HepG2 (cell line): ENCODE measurements around the gene SYPL2. TPM values are rescaled to one million over a fixed set of nuclear protein-coding genes. Genes with fewer than 3 reads are reported as not detected.
A peak's percentile ranks its signal among the peaks of the same experiment; 100 is the strongest.

Experiments used
- CCDC6 ChIP-seq: sonication (generic); formaldehyde crosslinking; IDR thresholded peaks from 2 replicates; pipeline ENCODE4 v1.8.1; 2022; ENCODE audit warnings: mild to moderate bottlenecking, missing genetic modification reagents, moderate library complexity
- FLYWCH1 ChIP-seq: sonication (generic); formaldehyde crosslinking; IDR thresholded peaks from 2 replicates; pipeline ENCODE4 v1.8.1; 2023; ENCODE audit warnings: mild to moderate bottlenecking, missing genetic modification reagents
- FOXA1 ChIP-seq, 2 experiments: fragments of 450-650 bp in 1 of 2; sonication (generic) in 1 of 2; formaldehyde crosslinking in 1 of 2; IDR thresholded peaks; 2 replicates each; pipeline versions ENCODE4 v1.4.0 to v1.6.1; 2016 to 2020; ENCODE audit warnings: missing genetic modification reagents in 1 of 2
- FOXC1 ChIP-seq: sonication (generic); formaldehyde crosslinking; IDR thresholded peaks from 2 replicates; pipeline ENCODE4 v1.8.0; 2022; ENCODE audit warnings: mild to moderate bottlenecking, missing genetic modification reagents, borderline replicate concordance
- FOXO4 ChIP-seq: sonication (generic); formaldehyde crosslinking; conservative IDR thresholded peaks from 2 replicates; pipeline ENCODE4 v1.8.1; 2023; ENCODE audit warnings: missing genetic modification reagents
- HNRNPH1 ChIP-seq: fragments of 200-400 bp; formaldehyde crosslinking; optimal IDR thresholded peaks from 2 replicates; pipeline ENCODE3; 2017; ENCODE audit warnings: mild to moderate bottlenecking, low read depth, low read length
- HNRNPLL ChIP-seq: fragments of 200-400 bp; formaldehyde crosslinking; IDR thresholded peaks from 2 replicates; pipeline ENCODE4 v1.6.1; 2017; ENCODE audit warnings: mild to moderate bottlenecking, low read depth, low read length; ENCODE audit not compliant: poor library complexity, severe bottlenecking
- ISL2 ChIP-seq: sonication (generic); formaldehyde crosslinking; IDR thresholded peaks from 2 replicates; pipeline ENCODE4 v1.5.0; 2020; ENCODE audit warnings: missing genetic modification reagents
- KAT2B ChIP-seq: fragments of 150-350 bp; IDR thresholded peaks from 2 replicates; pipeline ENCODE4 v1.6.1; 2014; ENCODE audit warnings: low read depth, low read length, borderline replicate concordance
- KLF15 ChIP-seq: sonication (generic); formaldehyde crosslinking; IDR thresholded peaks from 2 replicates; pipeline ENCODE4 v1.8.1; 2023; ENCODE audit warnings: borderline replicate concordance, mild to moderate bottlenecking, inconsistent platforms, missing genetic modification reagents, mixed read lengths
- MZF1 ChIP-seq: sonication (generic); formaldehyde crosslinking; IDR thresholded peaks from 2 replicates; pipeline ENCODE4 v1.8.1; 2023; ENCODE audit warnings: mild to moderate bottlenecking, missing genetic modification reagents, borderline replicate concordance
- RBAK ChIP-seq: sonication (generic); formaldehyde crosslinking; IDR thresholded peaks from 2 replicates; pipeline ENCODE4 v1.5.1; 2020; ENCODE audit warnings: mild to moderate bottlenecking, missing genetic modification reagents
- RNF2 ChIP-seq: fragments of 450-650 bp; conservative IDR thresholded peaks from 2 replicates; pipeline ENCODE4 v1.6.1; 2016; ENCODE audit warnings: low read depth
- SIX1 ChIP-seq: sonication (generic); formaldehyde crosslinking; IDR thresholded peaks from 2 replicates; pipeline ENCODE4 v1.4.0; 2020; ENCODE audit warnings: missing genetic modification reagents, borderline replicate concordance
- TCF12 ChIP-seq, 2 experiments: fragments of 450-650 bp in 1 of 2; sonication (generic) in 1 of 2; formaldehyde crosslinking in 1 of 2; IDR thresholded peaks; 2 replicates each; pipeline versions ENCODE4 v1.6.1 to v1.8.0; 2017 to 2022; ENCODE audit warnings: antibody characterized with exemption in 1 of 2, mild to moderate bottlenecking in 1 of 2, missing genetic modification reagents in 1 of 2, moderate library complexity in 1 of 2
- TEAD3 ChIP-seq: optimal IDR thresholded peaks from 2 replicates; pipeline ENCODE3; 2016; ENCODE audit warnings: borderline replicate concordance
- ZFP90 ChIP-seq: sonication (generic); formaldehyde crosslinking; IDR thresholded peaks from 2 replicates; pipeline ENCODE4 v1.8.0; 2022; ENCODE audit warnings: missing genetic modification reagents, mild to moderate bottlenecking, inconsistent platforms, borderline replicate concordance
- ZNF224 ChIP-seq: sonication (generic); formaldehyde crosslinking; IDR thresholded peaks from 2 replicates; pipeline ENCODE4 v1.5.0; 2020; ENCODE audit warnings: mild to moderate bottlenecking, missing genetic modification reagents
- ZNF230 ChIP-seq: sonication (generic); formaldehyde crosslinking; IDR thresholded peaks from 2 replicates; pipeline ENCODE4 v1.4.0; 2020; ENCODE audit warnings: mild to moderate bottlenecking, missing genetic modification reagents
- ZNF260 ChIP-seq: sonication (generic); formaldehyde crosslinking; IDR thresholded peaks from 2 replicates; pipeline ENCODE4 v1.4.0; 2020; ENCODE audit warnings: missing genetic modification reagents, low read depth, mild to moderate bottlenecking, borderline replicate concordance
- ZNF414 ChIP-seq: sonication (generic); formaldehyde crosslinking; IDR thresholded peaks from 2 replicates; pipeline ENCODE4 v1.5.0; 2020; ENCODE audit warnings: missing genetic modification reagents
- ZNF512 ChIP-seq: sonication (generic); formaldehyde crosslinking; IDR thresholded peaks from 2 replicates; pipeline ENCODE4 v1.4.0; 2020; ENCODE audit warnings: mild to moderate bottlenecking, missing genetic modification reagents
- ZNF740 ChIP-seq: sonication (generic); formaldehyde crosslinking; IDR thresholded peaks from 2 replicates; pipeline ENCODE4 v1.4.0; 2020; ENCODE audit warnings: missing genetic modification reagents
- ZSCAN21 ChIP-seq: sonication (generic); formaldehyde crosslinking; IDR thresholded peaks from 2 replicates; pipeline ENCODE4 v1.8.0; 2022; ENCODE audit warnings: mild to moderate bottlenecking, missing genetic modification reagents, moderate library complexity, borderline replicate concordance
- polyA plus RNA-seq, 8 experiments: library from polyadenylated mRNA; depleted of rRNA in 3 of 8; stranded (reverse) in 7 of 8; unstranded in 1 of 8; fragments of >200 nt; fragmentation: Illumina TruSeq in 4 of 8; extraction: Trizol in 4 of 8; gene quantifications; 2 replicates each; pipeline versions ENCODE4 v1.2.1 to v1.2.3, GENCODE V29; 2011 to 2016; ENCODE audit warnings: low read depth in 4 of 8, missing spikeins in 1 of 8, mixed read lengths in 1 of 8; ENCODE audit not compliant: insufficient read depth in 1 of 8
- total RNA-seq, 5 experiments: library from RNA; depleted of rRNA; stranded (reverse); fragments of >200 nt; fragmentation: Illumina TruSeq; extraction: Trizol; gene quantifications; 2 replicates each; pipeline ENCODE4 v1.2.3, GENCODE V29; 2016; ENCODE audit warnings: low read depth in 1 of 5

The SYPL2 gene
- total and polyA plus RNA-seq, 2 of the 13 experiments (the other 11 are each of a cell fraction or from before 2014, with no cell fraction given): 0.17 to 0.24 TPM

GRCh38 chr1:109426281-109427170 lies 39.8 kb upstream of the SYPL2 start, which contains the start of gene PSMA5 (continued):
- TF ChIP-seq ZNF414 (CRISPR knock-in tag) (no peak), ZNF224 (CRISPR knock-in tag) (peak; percentile 78; the same call in 1 of the 2 replicates), CCDC6 (CRISPR knock-in tag) (0 out of 2 replicates have a peak, but pooled peaks have one; percentile 28), HNRNPLL (peak; percentile 88), MZF1 (no peak), ZNF230 (CRISPR knock-in tag) (no peak; the same call in 1 of the 2 replicates), RNF2 (peak; percentile 91), KLF15 (0 out of 2 replicates have a peak, but pooled peaks have one; percentile 39), ZFP90 (CRISPR knock-in tag) (peak; percentile 77; the same call in 1 of the 2 replicates), ZSCAN21 (0 out of 2 replicates have a peak, but pooled peaks have one; percentile 69), FOXA1 (IDR thresholded peaks at IDR 0.05) (no peak), FOXA1 (CRISPR knock-in tag; IDR thresholded peaks at IDR 0.05) (no peak), ZNF512 (CRISPR knock-in tag) (no peak), FOXO4 (CRISPR knock-in tag) (no peak), FLYWCH1 (CRISPR knock-in tag) (no peak), RBAK (no peak), TCF12 (IDR thresholded peaks at IDR 0.05) (no peak), TCF12 (CRISPR knock-in tag; IDR thresholded peaks at IDR 0.05) (0 out of 2 replicates have a peak, but pooled peaks have one; percentile 46), TEAD3 (no peak), ZNF740 (CRISPR knock-in tag) (no peak), ISL2 (CRISPR knock-in tag) (no peak; the same call in 1 of the 2 replicates), HNRNPH1 (no peak), KAT2B (no peak), SIX1 (CRISPR knock-in tag) (0 out of 2 replicates have a peak, but pooled peaks have one; percentile 5), ZNF260 (CRISPR knock-in tag) (no peak), FOXC1 (CRISPR knock-in tag) (no peak)
